ENCODE measurements around the gene RBBP8.
A peak's percentile ranks its signal among the peaks of the same experiment; 100 is the strongest.

The RBBP8 gene

GRCh38 chr18:23066060-23066459 lies 132.9 kb downstream of the RBBP8 start:
- DNase-seq = no peak

- DNase-seq = no peak
Measured at GRCh38 chr18:23066504-23067039, 133.4 kb downstream of the RBBP8 start.

GRCh38 chr18:23067236-23067635 lies 134.1 kb downstream of the RBBP8 start:
- no peak for DNase-seq

GRCh38 chr18:23068011-23068410 lies 134.9 kb downstream of the RBBP8 start:
- no peak for DNase-seq

- DNase-seq = no peak
Measured at GRCh38 chr18:23068570-23069310, 135.6 kb downstream of the RBBP8 start.

- peak; percentile 4 for DNase-seq
Measured at GRCh38 chr18:23069481-23069880, 136.4 kb downstream of the RBBP8 start.

- DNase-seq = no peak
Measured at GRCh38 chr18:23069898-23070297, 136.8 kb downstream of the RBBP8 start.

- DNase-seq = peak; percentile 51
Measured at GRCh38 chr18:23071285-23071684, 138.2 kb downstream of the RBBP8 start.

GRCh38 chr18:23072079-23072478 lies 139.0 kb downstream of the RBBP8 start:
- DNase-seq = no peak

GRCh38 chr18:23073996-23074606 lies 141.0 kb downstream of the RBBP8 start:
- no peak for DNase-seq

Measured in effector CD8-positive, alpha-beta T cell (primary cell).